ENCODE data around the gene FOLR1.

FOLR1 gene

GRCh38 chr11:72232260-72233055 lies 40.5 kb downstream of the FOLR1 start:
- Histone ChIP-seq H3K9me3 (ENCODE audit: control insufficient read depth, low read length) (no peaks in the 10 kb centered on the region), H3K4me1 (ENCODE audit: control insufficient read depth, insufficient read depth, low read length) (no peaks in the 10 kb centered on the region), H3K9ac (ENCODE audit: low read length) (no peak overlapping the region), H3K4me3 (ENCODE audit: low read length) (no peak overlapping the region), H3K27me3 (replicated peaks; ENCODE audit: control insufficient read depth, insufficient read depth, low read length) (no peaks in the 10 kb centered on the region), H3K36me3 (ENCODE audit: control insufficient read depth, insufficient read depth, low read length, severe bottlenecking) (peaks cover 92% of the 10 kb centered on the region)
- DNase-seq (ENCODE audit: low read depth): no peak

- H3K9ac ChIP-seq (ENCODE audit: low read length): no peak overlapping the region
- H3K4me3 ChIP-seq (ENCODE audit: low read length): no peak overlapping the region
- no peaks in the 10 kb centered on the region for H3K4me1 ChIP-seq (ENCODE audit: control insufficient read depth, insufficient read depth, low read length)
- DNase-seq (ENCODE audit: low read depth): no peak
- H3K27me3 ChIP-seq (replicated peaks; ENCODE audit: control insufficient read depth, insufficient read depth, low read length): no peaks in the 10 kb centered on the region
- no peaks in the 10 kb centered on the region for H3K9me3 ChIP-seq (ENCODE audit: control insufficient read depth, low read length)
- peaks cover 98% of the 10 kb centered on the region for H3K36me3 ChIP-seq (ENCODE audit: control insufficient read depth, insufficient read depth, low read length, severe bottlenecking)
Observed at GRCh38 chr11:72233056-72233772, 41.3 kb downstream of the FOLR1 start.

- H3K36me3 ChIP-seq (ENCODE audit: control insufficient read depth, insufficient read depth, low read length, severe bottlenecking): peaks cover 95% of the 10 kb centered on the region
Observed at GRCh38 chr11:72233773-72234513, 42.0 kb downstream of the FOLR1 start.

GRCh38 chr11:72234514-72234830 lies 42.5 kb downstream of the FOLR1 start:
- peaks cover 90% of the 10 kb centered on the region for H3K36me3 ChIP-seq (ENCODE audit: control insufficient read depth, insufficient read depth, low read length, severe bottlenecking)

More at GRCh38 chr11:72233773-72234513, 42.0 kb downstream of the FOLR1 start:
- Histone ChIP-seq H3K9ac (ENCODE audit: low read length) (no peak overlapping the region), H3K4me3 (ENCODE audit: low read length) (no peak overlapping the region), H3K4me1 (ENCODE audit: control insufficient read depth, insufficient read depth, low read length) (no peaks in the 10 kb centered on the region), H3K27me3 (replicated peaks; ENCODE audit: control insufficient read depth, insufficient read depth, low read length) (no peaks in the 10 kb centered on the region), H3K9me3 (ENCODE audit: control insufficient read depth, low read length) (no peaks in the 10 kb centered on the region)
- no peak for DNase-seq (ENCODE audit: low read depth)

GRCh38 chr11:72234920-72235319 lies 43.0 kb downstream of the FOLR1 start:
- Histone ChIP-seq H3K4me1 (ENCODE audit: control insufficient read depth, insufficient read depth, low read length) (peaks cover 5% of the 10 kb centered on the region), H3K9me3 (ENCODE audit: control insufficient read depth, low read length) (no peaks in the 10 kb centered on the region), H3K27me3 (replicated peaks; ENCODE audit: control insufficient read depth, insufficient read depth, low read length) (no peaks in the 10 kb centered on the region), H3K9ac (ENCODE audit: low read length) (no peak overlapping the region), H3K4me3 (ENCODE audit: low read length) (no peak overlapping the region), H3K36me3 (ENCODE audit: control insufficient read depth, insufficient read depth, low read length, severe bottlenecking) (peaks cover 86% of the 10 kb centered on the region)
- DNase-seq (ENCODE audit: low read depth): no peak

More at GRCh38 chr11:72234514-72234830, 42.5 kb downstream of the FOLR1 start:
- Histone ChIP-seq H3K27me3 (replicated peaks; ENCODE audit: control insufficient read depth, insufficient read depth, low read length) (no peaks in the 10 kb centered on the region), H3K9ac (ENCODE audit: low read length) (no peak overlapping the region), H3K4me3 (ENCODE audit: low read length) (no peak overlapping the region), H3K9me3 (ENCODE audit: control insufficient read depth, low read length) (no peaks in the 10 kb centered on the region), H3K4me1 (ENCODE audit: control insufficient read depth, insufficient read depth, low read length) (peaks cover 4% of the 10 kb centered on the region)
- no peak for DNase-seq (ENCODE audit: low read depth)

GRCh38 chr11:72235351-72236057 lies 43.6 kb downstream of the FOLR1 start:
- H3K4me3 ChIP-seq (ENCODE audit: low read length): no peak overlapping the region

GRCh38 chr11:72236083-72236697 lies 44.2 kb downstream of the FOLR1 start:
- no peaks in the 10 kb centered on the region for H3K9me3 ChIP-seq (ENCODE audit: control insufficient read depth, low read length)
- H3K36me3 ChIP-seq (ENCODE audit: control insufficient read depth, insufficient read depth, low read length, severe bottlenecking): peaks cover 73% of the 10 kb centered on the region
- H3K4me1 ChIP-seq (ENCODE audit: control insufficient read depth, insufficient read depth, low read length): peaks cover 9% of the 10 kb centered on the region
- H3K4me3 ChIP-seq (ENCODE audit: low read length): no peak overlapping the region
- DNase-seq (ENCODE audit: low read depth): no peak
- H3K9ac ChIP-seq (ENCODE audit: low read length): no peak overlapping the region
- H3K27me3 ChIP-seq (replicated peaks; ENCODE audit: control insufficient read depth, insufficient read depth, low read length): peaks cover 6% of the 10 kb centered on the region

More at GRCh38 chr11:72235351-72236057, 43.6 kb downstream of the FOLR1 start:
- peaks cover under 1% of the 10 kb centered on the region for H3K27me3 ChIP-seq (replicated peaks; ENCODE audit: control insufficient read depth, insufficient read depth, low read length)
- H3K4me1 ChIP-seq (ENCODE audit: control insufficient read depth, insufficient read depth, low read length): peaks cover 9% of the 10 kb centered on the region
- peaks cover 80% of the 10 kb centered on the region for H3K36me3 ChIP-seq (ENCODE audit: control insufficient read depth, insufficient read depth, low read length, severe bottlenecking)
- no peak overlapping the region for H3K9ac ChIP-seq (ENCODE audit: low read length)
- no peaks in the 10 kb centered on the region for H3K9me3 ChIP-seq (ENCODE audit: control insufficient read depth, low read length)
- no peak for DNase-seq (ENCODE audit: low read depth)

GRCh38 chr11:72236774-72237111 lies 44.8 kb downstream of the FOLR1 start:
- DNase-seq (ENCODE audit: low read depth): no peak
- Histone ChIP-seq H3K36me3 (ENCODE audit: control insufficient read depth, insufficient read depth, low read length, severe bottlenecking) (peaks cover 67% of the 10 kb centered on the region), H3K9me3 (ENCODE audit: control insufficient read depth, low read length) (no peaks in the 10 kb centered on the region), H3K27me3 (replicated peaks; ENCODE audit: control insufficient read depth, insufficient read depth, low read length) (peaks cover 6% of the 10 kb centered on the region), H3K9ac (ENCODE audit: low read length) (no peak overlapping the region), H3K4me1 (ENCODE audit: control insufficient read depth, insufficient read depth, low read length) (peaks cover 9% of the 10 kb centered on the region), H3K4me3 (ENCODE audit: low read length) (no peak overlapping the region)

GRCh38 chr11:72237112-72237931 lies 45.4 kb downstream of the FOLR1 start:
- Histone ChIP-seq H3K4me1 (ENCODE audit: control insufficient read depth, insufficient read depth, low read length) (peaks cover 9% of the 10 kb centered on the region), H3K4me3 (ENCODE audit: low read length) (no peak overlapping the region), H3K27me3 (replicated peaks; ENCODE audit: control insufficient read depth, insufficient read depth, low read length) (peaks cover 11% of the 10 kb centered on the region), H3K9ac (ENCODE audit: low read length) (no peak overlapping the region), H3K9me3 (ENCODE audit: control insufficient read depth, low read length) (no peaks in the 10 kb centered on the region), H3K36me3 (ENCODE audit: control insufficient read depth, insufficient read depth, low read length, severe bottlenecking) (peaks cover 62% of the 10 kb centered on the region)
- no peak for DNase-seq (ENCODE audit: low read depth)

GRCh38 chr11:72238040-72238450 lies 46.1 kb downstream of the FOLR1 start:
- peak; percentile 64 for DNase-seq (ENCODE audit: low read depth)
- Histone ChIP-seq H3K27me3 (replicated peaks; ENCODE audit: control insufficient read depth, insufficient read depth, low read length) (peaks cover 15% of the 10 kb centered on the region), H3K4me1 (ENCODE audit: control insufficient read depth, insufficient read depth, low read length) (peaks cover 9% of the 10 kb centered on the region), H3K4me3 (ENCODE audit: low read length) (no peak overlapping the region), H3K9ac (ENCODE audit: low read length) (no peak overlapping the region), H3K36me3 (ENCODE audit: control insufficient read depth, insufficient read depth, low read length, severe bottlenecking) (peaks cover 54% of the 10 kb centered on the region), H3K9me3 (ENCODE audit: control insufficient read depth, low read length) (no peaks in the 10 kb centered on the region)

Measured in adipocyte (in vitro differentiated cells).